Fibroblast of villous mesenchyme (primary cell): Measurements from ENCODE around the gene RHNO1. TPM values are rescaled to one million over a fixed set of nuclear protein-coding genes. Genes with fewer than 3 reads are reported as not detected.

Source experiments
- DNase-seq: peaks from one replicate; pipeline ENCODE4 v3.0.0-alpha.2; 2010; ENCODE audit warnings: low read depth
- H3K4me3 ChIP-seq: 2 replicates; pipeline ENCODE4 v1.5.1; 2011; ENCODE audit warnings: low read depth, mild to moderate bottlenecking, low read length
- total RNA-seq: library from RNA; depleted of rRNA; stranded (reverse); fragments of >200 nt; gene quantifications from 2 replicates; pipeline ENCODE4 v1.2.3, GENCODE V29; 2012
- TF ChIP-seq, protein P1 (sequence below): IDR thresholded peaks from 2 replicates; pipeline ENCODE4 v1.5.1; 2012; ENCODE audit warnings: low read depth, mild to moderate bottlenecking, low read length; ENCODE audit not compliant: insufficient read depth

The RHNO1 gene
- total RNA-seq, 1 donor: 38.0 TPM

DNA sequence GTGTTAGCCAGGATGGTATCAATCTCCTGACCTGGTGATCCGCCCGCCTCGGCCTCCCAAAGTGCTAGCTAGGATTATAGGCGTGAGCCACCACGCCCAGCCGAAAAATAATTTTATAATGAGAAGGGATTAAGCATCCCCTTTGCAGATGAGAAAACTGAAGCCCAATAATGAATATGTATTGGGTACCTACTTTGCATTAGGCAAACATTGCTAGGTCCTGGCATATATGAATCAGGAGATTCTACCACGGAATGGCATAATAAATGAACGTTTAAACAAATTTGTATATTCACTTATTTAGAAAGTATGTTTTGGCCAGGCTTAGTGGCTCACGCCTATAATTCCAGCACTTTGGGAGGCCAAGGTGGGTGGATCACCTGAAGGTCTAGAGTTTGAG, 46.0 kb downstream of the RHNO1 start:
- DNase-seq: no peak
- TF ChIP-seq, protein P1, sequence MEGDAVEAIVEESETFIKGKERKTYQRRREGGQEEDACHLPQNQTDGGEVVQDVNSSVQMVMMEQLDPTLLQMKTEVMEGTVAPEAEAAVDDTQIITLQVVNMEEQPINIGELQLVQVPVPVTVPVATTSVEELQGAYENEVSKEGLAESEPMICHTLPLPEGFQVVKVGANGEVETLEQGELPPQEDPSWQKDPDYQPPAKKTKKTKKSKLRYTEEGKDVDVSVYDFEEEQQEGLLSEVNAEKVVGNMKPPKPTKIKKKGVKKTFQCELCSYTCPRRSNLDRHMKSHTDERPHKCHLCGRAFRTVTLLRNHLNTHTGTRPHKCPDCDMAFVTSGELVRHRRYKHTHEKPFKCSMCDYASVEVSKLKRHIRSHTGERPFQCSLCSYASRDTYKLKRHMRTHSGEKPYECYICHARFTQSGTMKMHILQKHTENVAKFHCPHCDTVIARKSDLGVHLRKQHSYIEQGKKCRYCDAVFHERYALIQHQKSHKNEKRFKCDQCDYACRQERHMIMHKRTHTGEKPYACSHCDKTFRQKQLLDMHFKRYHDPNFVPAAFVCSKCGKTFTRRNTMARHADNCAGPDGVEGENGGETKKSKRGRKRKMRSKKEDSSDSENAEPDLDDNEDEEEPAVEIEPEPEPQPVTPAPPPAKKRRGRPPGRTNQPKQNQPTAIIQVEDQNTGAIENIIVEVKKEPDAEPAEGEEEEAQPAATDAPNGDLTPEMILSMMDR: no peak

DNA sequence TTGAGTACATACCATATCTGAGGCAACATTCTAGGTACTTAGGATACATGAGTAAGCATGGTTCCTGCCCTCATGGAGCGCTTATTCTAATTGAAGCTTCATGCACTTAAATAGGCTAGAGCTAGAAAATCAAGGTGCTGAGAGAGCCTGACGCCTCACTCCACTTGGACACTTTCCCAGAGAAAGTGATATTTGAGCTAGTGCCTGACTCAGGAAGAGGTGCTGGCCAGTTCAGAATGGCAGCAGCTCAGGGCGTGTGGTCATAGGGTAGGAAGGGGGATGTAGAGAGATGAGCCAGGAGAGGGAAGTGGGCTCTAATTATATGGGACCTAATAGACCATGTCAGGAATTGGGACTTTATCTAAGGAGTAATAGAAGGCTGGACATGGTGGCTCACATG, 47.0 kb downstream of the RHNO1 start:
- TF ChIP-seq, protein P1: no peak
- no peak overlapping the region for H3K4me3 ChIP-seq
- peak; percentile 7 for DNase-seq

More for the DNA sequence above, 46.0 kb downstream of the RHNO1 start:
- no peak overlapping the region for H3K4me3 ChIP-seq

DNA sequence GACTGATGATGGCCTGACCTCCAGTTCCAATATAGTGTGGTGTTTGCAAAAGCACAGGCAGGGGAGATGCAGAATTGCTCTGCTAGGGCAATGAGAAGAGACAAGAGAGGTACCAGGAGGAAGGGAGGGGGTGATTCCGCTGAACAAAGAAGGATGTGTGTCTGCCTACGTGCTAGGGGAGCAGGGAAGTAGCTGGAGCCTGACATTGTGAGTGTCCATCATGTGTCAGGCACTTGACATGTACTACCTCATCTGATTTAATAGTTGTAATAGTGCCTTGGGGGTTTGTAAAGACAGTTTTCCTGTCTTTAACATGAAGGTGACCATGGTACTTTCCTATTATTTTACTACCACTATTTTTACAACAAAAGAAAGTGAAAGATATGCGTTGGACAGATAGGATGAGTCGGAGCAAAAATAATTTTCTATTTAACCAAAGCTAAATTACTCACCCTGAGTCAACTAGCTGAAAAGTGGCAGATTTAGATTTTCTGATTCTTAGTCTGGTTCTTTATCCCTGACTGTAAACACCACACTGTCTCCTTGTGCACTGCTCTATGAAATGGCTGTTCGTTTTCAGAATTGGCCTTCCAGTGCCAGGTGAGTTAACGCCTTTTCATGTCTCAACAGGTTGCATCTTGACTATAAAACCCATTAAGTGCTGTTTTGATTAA, 48.4 kb downstream of the RHNO1 start:
- no peak for DNase-seq
- no peak overlapping the region for H3K4me3 ChIP-seq
- TF ChIP-seq, protein P1: no peak

DNA sequence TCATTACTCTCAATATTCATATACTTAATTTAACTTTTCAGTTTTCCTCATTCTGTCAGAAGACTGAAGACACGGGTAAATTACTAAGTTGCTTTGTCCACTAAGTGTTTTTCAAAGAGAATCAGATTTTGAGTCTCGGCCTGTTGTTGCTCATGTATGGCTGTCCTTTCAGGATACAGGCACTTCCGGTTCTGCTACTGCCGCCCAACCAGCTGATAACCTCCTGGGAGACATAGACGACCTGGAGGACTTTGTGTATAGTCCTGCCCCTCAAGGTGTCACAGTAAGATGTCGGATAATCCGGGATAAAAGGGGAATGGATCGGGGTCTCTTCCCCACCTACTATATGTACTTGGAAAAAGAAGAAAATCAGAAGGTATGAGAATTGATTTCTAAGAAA, 53.8 kb downstream of the RHNO1 start:
- H3K4me3 ChIP-seq: no peak overlapping the region
- DNase-seq: no peak
- TF ChIP-seq, protein P1: no peak

DNA sequence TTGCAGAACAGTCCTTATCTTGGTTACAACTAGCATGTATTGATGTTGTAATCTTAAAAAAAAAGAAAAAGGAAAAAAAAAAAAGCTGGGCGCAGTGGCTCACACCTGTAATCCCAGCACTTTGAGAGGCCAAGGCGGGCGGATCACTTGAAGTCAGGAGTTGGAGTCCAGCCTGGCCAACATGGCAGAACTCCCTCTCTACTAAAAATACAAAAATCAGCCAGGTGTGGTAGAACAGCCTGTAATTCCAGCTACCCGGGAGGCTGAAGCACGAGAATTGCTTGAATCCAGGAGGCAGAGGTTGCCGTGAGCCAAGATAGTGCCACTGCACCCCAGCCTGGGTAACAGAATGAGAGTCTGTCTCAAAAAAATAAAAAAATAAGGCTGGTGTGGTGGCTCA, 56.6 kb downstream of the RHNO1 start:
- TF ChIP-seq, protein P1: no peak
- no peak for DNase-seq
- H3K4me3 ChIP-seq: no peak overlapping the region

DNA sequence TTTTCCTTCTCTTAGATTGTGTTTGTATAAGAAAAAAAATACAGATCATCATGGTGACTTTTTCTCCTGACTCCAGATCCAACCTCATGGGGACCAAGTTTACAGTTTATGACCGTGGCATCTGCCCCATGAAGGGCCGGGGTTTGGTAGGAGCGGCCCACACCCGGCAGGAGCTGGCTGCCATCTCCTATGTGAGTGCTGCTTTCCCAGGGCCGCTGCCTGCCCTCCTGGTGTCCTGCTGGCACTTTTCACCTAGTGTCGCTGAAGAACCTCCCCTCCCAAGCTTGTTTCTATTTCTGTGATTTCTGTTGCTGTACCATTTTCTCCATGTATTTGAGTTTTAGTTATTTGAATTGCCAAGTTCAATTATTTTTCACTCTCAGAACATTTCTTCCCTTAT, 57.3 kb downstream of the RHNO1 start:
- TF ChIP-seq, protein P1: no peak
- DNase-seq: no peak
- no peak overlapping the region for H3K4me3 ChIP-seq

DNA sequence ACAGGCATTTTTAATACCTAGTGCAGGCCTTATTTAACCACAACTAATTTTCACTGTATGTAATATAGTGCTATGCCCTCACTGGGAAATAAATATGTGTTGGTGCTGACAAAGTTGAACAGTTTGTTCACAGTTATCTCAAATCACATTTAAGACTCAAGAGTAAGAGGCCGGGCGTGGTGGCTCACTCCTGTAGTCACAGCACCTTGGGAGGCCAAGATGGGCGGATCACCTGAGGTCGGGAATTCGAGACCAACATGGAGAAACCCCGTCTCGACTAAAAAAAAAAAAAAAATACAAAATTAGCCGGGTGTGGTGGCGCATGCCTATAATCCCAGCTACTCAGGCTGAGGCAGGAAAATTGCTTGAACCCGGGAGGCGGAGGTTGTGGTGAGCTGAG, 59.3 kb downstream of the RHNO1 start:
- H3K4me3 ChIP-seq: no peak overlapping the region
- TF ChIP-seq, protein P1: no peak
- no peak for DNase-seq
